ENCODE measurements around the gene KANSL1.
"Not testable (repeated sequence)": the region's sequence is repeated elsewhere in the genome, so short reads cannot be mapped to it uniquely, and the experiment has no call there.

Gene KANSL1

GRCh38 chr17:46011711-46012505 is 181.3 kb downstream of the KANSL1 start:
- no peak for DNase-seq

- no peak for DNase-seq
These were observed 182.5 kb downstream of the KANSL1 start for GRCh38 chr17:46010597-46011186.

- peak; percentile 3 for DNase-seq
These were observed 183.3 kb downstream of the KANSL1 start for GRCh38 chr17:46009681-46010596.

- DNase-seq, result no peak
These were observed 184.6 kb downstream of the KANSL1 start for GRCh38 chr17:46008591-46008990.

GRCh38 chr17:46007461-46007965 is 185.7 kb downstream of the KANSL1 start:
- no peak for DNase-seq

- DNase-seq, result not testable (repeated sequence)
These were observed 187.1 kb downstream of the KANSL1 start for GRCh38 chr17:46006082-46006481.

- no peak for DNase-seq
These were observed 189.1 kb downstream of the KANSL1 start for GRCh38 chr17:46003907-46004748.

- DNase-seq, result no peak
These were observed 190.3 kb downstream of the KANSL1 start for GRCh38 chr17:46002973-46003316.

GRCh38 chr17:46002311-46002972 is 190.8 kb downstream of the KANSL1 start:
- peak; percentile 44 for DNase-seq

- DNase-seq, result no peak
These were observed 191.6 kb downstream of the KANSL1 start for GRCh38 chr17:46001390-46002310.

GRCh38 chr17:46000757-46001156 is 192.5 kb downstream of the KANSL1 start:
- no peak for DNase-seq

- DNase-seq, result no peak
These were observed 192.9 kb downstream of the KANSL1 start for GRCh38 chr17:46000292-46000691.

GRCh38 chr17:45999900-46000290 is 193.3 kb downstream of the KANSL1 start:
- no peak for DNase-seq

- no peak for DNase-seq
These were observed 194.0 kb downstream of the KANSL1 start, which contains the start of gene STH for GRCh38 chr17:45998987-45999899. Gene STH, plus strand, starts transcription at chr17:45999250. Its CDS starts 30 bp downstream, at chr17:45999280.

- DNase-seq, result no peak
These were observed 195.6 kb downstream of the KANSL1 start for GRCh38 chr17:45997624-45998023.

GRCh38 chr17:45997166-45997565 is 196.1 kb downstream of the KANSL1 start:
- DNase-seq, result no peak

GRCh38 chr17:45996282-45996937 is 196.8 kb downstream of the KANSL1 start:
- DNase-seq, result no peak

GRCh38 chr17:45995627-45996270 is 197.5 kb downstream of the KANSL1 start:
- DNase-seq, result no peak
